Left lobe of liver (tissue), 2 donors: Measurements from ENCODE around the gene TBX1. TPM values are rescaled to one million over a fixed set of nuclear protein-coding genes. Genes with fewer than 3 reads are reported as not detected.

Experiments
- ATAC-seq: fragments of 200-7000 bp; cut with Tn5 transposase; one replicate; pipeline ENCODE4 v1.9.1; 2020; ENCODE audit warnings: mild to moderate bottlenecking, moderate library complexity
- DNase-seq: peaks from one replicate; pipeline ENCODE4 v3.0.0-alpha.2; 2020; ENCODE audit warnings: low spot score
- total RNA-seq: library from RNA; stranded (reverse); gene quantifications from one replicate; pipeline ENCODE4 v1.2.1, GENCODE V29; 2021
- donor health status: DM: no; HTN: no; CAD: no; lungs with moderate emphysema.
- donor health status: DM: no; HTN: yes; CAD: no.

The TBX1 gene
- total RNA-seq, 1 donor from 2014 or later: 0.40 TPM

DNA sequence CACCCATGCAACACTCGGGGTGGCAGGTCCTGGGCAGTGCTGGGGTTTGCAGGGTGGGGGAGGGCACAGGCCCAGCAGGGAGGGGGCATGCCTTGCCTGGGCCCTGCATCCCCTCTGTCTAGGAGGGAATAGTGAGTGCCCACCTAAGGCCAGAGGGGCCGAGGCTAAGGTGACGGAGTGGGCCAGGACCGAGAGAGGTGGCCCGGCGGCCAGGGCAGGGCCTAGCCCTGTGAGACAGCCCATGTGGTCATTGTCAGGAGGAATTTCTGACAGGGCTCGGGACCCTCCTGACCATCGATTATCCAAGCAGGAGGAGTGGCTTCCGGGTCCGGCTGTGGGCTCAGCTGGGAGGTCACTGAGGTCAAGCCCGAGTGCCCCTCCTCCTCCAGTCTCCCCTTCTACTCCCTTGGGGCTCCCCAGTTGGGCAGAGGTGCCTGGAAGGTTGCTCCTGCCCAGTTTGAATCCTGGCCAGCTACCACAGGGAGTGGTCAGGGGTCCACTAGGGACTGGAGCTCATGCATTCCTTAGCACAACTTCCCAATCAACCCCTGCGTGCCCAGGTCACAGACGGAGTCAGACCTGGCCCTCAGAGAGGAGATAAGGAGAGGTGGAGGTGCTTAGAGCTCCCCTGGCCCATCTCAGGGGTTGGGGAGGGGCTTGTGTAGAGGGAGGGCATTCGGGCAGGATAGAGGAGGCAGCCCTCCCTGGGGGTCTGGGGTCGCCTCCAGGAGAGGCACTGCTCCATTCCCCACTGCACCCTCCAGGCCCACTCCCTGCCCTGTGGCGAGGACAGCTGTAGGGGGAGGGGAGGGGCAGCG lies 22.5 kb upstream of the TBX1 start:
- no peak for ATAC-seq
- DNase-seq: no peak

- ATAC-seq (no peak), DNase-seq (no peak)
Measured at GRCh38 chr22:19738664-19739447, 21.7 kb upstream of the TBX1 start.

GRCh38 chr22:19739448-19739895 lies 21.1 kb upstream of the TBX1 start:
- ATAC-seq (no peak), DNase-seq (no peak)

GRCh38 chr22:19739911-19740449 lies 20.6 kb upstream of the TBX1 start:
- ATAC-seq (no peak), DNase-seq (no peak)

DNA sequence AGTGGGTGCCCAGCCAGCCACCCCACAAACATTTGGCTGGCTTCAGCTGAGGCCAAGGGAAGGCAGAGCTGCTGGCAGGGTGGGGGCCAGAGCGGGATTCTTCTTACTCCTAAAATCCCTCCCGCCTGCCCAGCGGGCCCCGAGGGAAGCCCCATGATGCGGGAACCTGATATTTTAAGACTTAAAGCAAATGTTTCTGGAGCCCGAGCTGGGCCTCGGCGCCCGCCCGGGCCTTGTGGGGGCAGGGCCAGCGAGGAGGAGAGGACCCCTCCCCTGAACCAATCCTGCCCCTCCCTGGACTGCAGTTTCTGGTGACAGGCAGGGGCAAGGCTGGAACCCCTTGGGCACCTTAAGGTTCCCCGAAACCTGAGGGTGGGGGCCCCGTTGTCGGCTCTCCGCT lies 20.0 kb upstream of the TBX1 start:
- DNase-seq (no peak), ATAC-seq (no peak)

- DNase-seq (no peak), ATAC-seq (no peak)
Measured at GRCh38 chr22:19741053-19741452, 19.5 kb upstream of the TBX1 start.

- DNase-seq (no peak), ATAC-seq (no peak)
Measured at GRCh38 chr22:19742160-19743066, 18.2 kb upstream of the TBX1 start.

GRCh38 chr22:19743081-19743480 lies 17.5 kb upstream of the TBX1 start:
- no peak for DNase-seq
- ATAC-seq: no peak

DNA sequence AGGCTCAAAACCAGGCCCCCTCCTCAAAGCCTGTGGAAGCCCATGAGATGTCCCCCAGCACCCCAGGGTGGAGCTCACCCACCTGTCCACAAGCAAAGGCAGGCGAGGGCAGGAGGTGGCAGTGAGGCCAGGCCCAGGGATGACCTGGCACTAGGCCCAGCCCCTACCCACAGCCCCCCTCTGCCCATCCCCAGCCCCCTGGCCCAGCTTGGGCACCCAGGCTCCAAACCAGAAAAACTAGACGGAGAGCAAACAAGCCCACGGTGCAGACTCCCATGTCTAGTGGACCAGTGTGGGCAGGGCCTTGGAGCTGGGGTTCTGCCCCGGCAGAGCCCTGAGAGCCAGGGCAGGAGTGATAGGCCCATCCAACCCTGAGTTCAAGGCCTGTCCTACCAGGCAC lies 16.9 kb upstream of the TBX1 start:
- no peak for ATAC-seq
- DNase-seq: no peak

GRCh38 chr22:19744350-19745006 lies 16.1 kb upstream of the TBX1 start:
- DNase-seq: no peak
- no peak for ATAC-seq

GRCh38 chr22:19745155-19746101 lies 15.2 kb upstream of the TBX1 start:
- ATAC-seq (no peak), DNase-seq (no peak)

GRCh38 chr22:19746726-19747125 lies 13.9 kb upstream of the TBX1 start:
- no peak for DNase-seq
- ATAC-seq: no peak

DNA sequence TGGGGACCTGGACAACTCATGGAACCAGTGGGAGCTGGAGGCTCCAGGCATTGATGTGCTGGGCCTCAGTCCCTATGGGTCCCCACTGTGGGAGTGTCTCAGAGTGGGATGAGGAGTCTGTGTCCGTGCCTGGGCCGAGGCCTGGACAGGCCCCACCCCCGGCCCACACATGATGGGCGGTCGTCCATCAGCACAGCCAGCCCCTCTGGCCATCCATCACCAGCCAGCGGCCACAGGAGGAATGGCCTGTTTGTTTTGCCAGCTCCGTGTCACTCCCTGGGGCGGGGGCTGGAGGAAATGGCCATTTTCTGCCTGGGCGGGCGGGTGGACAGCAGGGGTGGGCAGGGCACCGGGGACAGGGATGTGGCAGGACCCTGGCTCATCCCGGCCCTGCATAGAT lies 13.0 kb upstream of the TBX1 start:
- ATAC-seq (no peak), DNase-seq (no peak)

GRCh38 chr22:19748139-19748538 lies 12.4 kb upstream of the TBX1 start:
- ATAC-seq: no peak
- no peak for DNase-seq

DNA sequence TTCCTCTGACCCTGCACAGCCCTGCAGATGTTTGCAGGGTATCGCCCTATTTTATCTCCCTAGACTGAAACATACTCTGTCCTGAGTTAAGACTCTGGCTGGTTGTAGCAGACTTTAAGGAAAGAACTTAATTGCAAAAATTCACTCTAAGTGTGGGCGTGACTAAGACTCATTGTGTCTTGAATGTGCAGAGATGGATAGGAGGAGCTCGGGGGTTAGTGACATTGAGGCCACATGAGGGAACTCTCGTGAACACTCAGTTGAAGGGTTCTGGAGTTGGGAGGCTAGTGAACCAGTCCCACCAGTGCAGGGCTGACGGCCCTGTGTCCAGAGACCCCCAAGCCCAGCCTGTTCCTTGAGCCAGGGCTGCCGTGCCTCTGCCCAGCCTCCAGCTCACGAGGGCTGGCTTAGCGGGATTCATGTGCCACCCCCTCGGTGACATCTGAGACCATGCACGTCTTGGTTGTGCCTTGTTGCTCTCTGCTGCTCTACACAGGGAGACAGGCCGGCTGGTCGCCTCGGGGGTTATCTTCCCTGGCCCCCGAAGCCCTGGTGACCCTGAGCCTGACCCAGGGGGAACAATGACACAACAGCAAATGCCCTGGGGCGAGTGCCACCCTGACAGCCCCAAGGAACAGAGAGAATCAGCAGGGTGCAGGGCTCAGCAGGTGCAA lies 11.4 kb upstream of the TBX1 start:
- DNase-seq (no peak), ATAC-seq (no peak)

DNA sequence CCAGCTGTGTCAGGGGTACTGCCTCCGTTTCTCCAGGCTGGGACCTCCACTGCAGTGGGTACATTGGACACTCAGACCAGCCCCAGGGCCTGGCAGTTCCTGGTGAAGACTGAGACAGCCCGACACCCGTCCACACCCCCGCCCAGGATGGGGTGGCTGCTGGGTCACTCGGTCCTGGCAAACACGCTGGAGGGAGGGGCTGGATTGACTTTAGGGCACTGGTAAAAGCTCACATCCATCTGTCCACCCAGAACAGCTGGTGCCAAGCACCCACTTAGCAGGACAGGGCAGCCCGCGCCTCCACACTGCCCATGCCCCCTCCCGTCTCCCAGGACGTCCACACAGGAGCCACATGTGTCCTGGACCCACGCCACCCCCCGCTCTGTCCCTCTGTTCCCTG lies 10.7 kb upstream of the TBX1 start:
- DNase-seq (no peak), ATAC-seq (no peak)

GRCh38 chr22:19750507-19751490 lies 9.8 kb upstream of the TBX1 start:
- DNase-seq (no peak), ATAC-seq (no peak)
